ENCODE results near the gene NAB1.
"Not testable (repeated sequence)": the region's sequence is repeated elsewhere in the genome, so short reads cannot be mapped to it uniquely, and the experiment has no call there.

Gene NAB1

GRCh38 chr2:190649035-190649797, at the start of gene NAB1:
NAB1 (plus strand) TSS chr2:190649083; CDS start chr2:190659177, 10,094 bp downstream.
- in situ Hi-C loops (cut with HindIII; ENCODE audit: low sequenced_read_pairs) = no loop called here

DNA sequence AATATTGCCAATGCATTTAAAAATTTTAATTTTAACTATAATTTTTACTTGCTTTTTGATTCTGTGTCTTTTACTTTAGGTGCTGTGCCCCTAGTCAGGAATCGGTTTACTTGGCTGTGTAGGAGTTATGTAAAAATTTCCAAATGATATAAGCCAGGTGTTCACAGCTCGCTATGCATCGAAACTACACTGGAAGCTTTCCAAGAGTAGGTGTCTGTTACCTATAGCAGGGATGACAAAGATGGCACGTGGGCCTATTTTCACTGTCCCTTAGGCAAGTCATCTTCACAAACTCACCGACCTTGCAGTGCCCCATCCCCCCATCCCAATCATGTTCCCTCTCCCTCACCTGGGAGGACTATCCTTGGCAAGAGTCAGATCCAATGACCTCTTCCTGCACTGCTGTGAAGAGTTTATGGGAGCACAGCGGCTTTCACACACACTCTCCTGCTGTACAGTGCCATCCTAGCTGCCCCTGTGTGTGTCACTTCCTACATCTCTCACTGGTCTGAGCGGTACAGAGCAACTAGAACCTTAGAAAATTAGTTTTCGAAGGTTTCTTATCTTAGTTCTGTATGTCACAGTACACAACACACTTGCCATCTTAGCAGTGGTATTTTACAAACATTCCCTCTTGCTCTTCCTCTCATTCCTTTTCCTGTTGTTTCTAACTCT, 49.2 kb upstream of the NAB1 start:
- in situ Hi-C loops (cut with HindIII; ENCODE audit: low sequenced_read_pairs) = no loop called here

DNA sequence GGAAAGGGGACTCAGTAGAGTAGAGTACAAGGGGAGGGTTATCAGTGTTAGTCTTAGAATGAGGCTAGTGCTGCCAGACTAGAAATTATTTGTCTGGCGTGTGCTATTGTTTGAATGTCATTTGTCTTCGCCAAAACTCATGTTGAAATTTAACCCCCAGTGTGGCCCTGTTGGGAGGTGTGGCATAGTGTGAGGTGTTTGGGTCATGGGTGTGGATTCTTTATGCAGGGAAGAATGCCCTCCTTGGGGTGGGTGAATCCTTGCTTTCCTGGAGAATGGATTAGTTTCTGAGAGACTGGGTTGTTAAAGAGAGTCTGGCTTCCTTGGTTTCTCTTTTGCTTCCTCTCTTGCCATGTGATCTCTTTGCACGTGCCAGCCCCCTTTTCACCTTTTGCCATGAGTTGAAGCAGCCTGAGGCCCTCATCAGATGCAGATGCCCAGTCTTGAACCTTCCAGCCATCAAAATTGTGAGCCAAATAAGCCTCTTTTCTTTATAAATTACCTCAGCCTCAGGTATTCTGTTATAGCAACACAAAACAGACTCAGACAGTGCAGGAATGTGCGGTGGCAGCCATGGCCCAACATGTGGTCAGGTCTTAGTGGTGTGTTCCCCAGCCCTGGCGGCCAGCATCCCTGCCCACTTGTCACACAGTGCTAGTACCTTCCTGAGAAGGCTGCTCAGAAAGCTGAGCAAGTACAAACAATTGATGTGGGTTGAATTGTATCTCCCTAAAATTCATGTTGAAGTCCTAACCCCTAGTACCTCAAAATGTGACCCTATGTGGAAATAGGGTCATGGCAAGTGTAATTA, 48.4 kb upstream of the NAB1 start:
- in situ Hi-C loops (cut with HindIII; ENCODE audit: low sequenced_read_pairs) = no loop called here

- in situ Hi-C loops (cut with HindIII; ENCODE audit: low sequenced_read_pairs) = no loop called here
Measured at GRCh38 chr2:190603374-190603773, 45.5 kb upstream of the NAB1 start.

DNA sequence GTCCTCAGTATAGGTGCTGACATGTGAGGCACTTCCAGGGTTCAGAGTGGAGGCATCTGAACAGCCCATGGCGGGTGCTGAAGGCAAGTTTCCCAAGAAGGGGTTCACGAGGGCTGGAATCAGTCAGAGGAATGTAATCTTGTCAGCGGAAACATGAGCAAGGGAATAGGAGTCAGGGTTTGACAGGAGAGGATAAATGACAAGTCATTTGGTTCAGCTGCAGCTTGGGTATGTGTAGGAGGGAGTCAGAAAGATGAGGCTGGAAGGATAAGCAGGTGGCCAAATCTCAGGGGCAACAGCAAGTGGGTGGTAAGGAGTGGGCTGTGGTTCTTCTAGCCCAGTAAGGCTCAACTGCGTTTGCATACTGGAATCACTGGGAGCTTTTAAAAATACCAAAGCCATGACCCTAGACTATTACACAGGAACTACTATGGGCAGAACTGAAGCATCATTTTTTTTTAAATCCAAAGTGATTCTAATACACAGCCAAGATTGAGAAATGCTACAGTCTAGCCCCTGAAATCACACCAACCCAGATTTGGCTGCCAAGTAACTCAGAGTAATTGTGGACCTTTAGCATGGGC, 41.8 kb upstream of the NAB1 start:
- in situ Hi-C loops (cut with HindIII; ENCODE audit: low sequenced_read_pairs) = no loop called here

DNA sequence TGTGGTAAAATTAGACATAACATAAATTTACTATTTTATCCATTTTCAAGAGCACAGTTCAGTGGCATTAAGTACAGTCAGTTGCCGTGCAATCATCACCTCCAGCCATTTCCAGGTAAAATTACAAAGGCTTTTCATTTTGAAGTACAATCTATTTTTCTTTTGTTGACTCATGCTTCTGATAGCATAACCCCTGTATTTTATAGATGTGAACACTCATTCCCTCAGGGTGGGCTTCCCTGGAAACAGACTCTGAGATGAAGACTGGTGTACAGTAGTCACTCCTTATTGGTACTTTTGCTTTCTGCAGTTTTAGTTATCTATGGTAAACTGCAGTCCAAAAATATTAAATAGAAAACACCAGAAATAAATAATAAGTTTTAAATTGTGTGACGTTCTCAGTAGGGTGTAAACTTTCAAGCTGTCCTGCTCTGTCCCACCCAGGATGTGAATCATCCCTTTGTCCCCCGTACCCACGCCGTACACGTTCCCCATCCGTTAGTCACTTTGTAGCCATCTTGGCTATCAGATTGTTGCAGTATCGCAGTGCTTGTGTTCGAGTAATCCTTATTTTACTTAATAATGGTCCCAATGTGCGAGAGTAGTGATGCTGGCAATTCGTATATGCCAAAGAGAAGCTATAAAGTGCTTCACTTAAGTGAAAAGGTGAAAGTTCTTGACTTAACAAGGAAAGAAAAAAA, 41.1 kb upstream of the NAB1 start:
- in situ Hi-C loops (cut with HindIII; ENCODE audit: low sequenced_read_pairs) = no loop called here

GRCh38 chr2:190608863-190609262, 40.0 kb upstream of the NAB1 start:
- in situ Hi-C loops (cut with HindIII; ENCODE audit: low sequenced_read_pairs) = not testable (repeated sequence)

DNA sequence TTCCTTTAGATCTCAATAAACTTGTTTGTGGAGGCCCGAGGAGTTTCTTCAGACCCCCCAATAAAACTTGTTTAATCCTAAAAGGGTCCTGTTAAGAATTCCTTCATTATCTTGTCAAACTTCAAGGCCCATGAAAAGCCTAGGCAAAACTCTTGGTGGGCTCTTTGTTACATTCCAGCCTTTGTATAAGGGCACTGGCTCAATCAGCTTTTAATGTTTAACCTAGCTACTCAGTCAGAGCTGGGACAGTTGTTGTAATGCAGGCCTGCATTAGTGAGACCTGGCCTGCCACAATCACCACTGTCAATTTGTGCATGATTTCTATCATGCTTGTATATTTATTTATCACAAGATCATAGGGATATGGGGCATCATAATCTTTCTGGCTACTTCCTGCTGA, 39.5 kb upstream of the NAB1 start:
- in situ Hi-C loops (cut with HindIII; ENCODE audit: low sequenced_read_pairs) = not testable (repeated sequence)

DNA sequence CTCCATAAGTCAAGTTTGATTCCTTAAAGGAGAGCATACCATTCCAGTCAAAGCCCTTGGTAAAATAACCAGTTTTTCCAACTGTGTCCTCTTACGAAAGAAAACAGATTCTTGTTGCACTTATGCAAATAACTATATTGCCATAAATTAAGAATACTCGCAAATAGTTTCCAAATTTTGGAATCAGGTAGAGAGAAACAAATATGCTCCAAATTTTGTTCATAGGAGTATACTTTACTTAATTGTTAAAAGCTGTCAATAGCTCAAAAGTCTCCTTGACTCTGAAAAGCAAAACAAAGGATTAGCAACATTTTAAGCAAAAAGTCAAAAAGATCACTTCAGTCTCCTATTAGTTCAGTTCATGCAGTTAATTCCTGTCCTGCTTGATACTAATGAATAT, 38.4 kb upstream of the NAB1 start:
- in situ Hi-C loops (cut with HindIII; ENCODE audit: low sequenced_read_pairs) = not testable (repeated sequence)

DNA sequence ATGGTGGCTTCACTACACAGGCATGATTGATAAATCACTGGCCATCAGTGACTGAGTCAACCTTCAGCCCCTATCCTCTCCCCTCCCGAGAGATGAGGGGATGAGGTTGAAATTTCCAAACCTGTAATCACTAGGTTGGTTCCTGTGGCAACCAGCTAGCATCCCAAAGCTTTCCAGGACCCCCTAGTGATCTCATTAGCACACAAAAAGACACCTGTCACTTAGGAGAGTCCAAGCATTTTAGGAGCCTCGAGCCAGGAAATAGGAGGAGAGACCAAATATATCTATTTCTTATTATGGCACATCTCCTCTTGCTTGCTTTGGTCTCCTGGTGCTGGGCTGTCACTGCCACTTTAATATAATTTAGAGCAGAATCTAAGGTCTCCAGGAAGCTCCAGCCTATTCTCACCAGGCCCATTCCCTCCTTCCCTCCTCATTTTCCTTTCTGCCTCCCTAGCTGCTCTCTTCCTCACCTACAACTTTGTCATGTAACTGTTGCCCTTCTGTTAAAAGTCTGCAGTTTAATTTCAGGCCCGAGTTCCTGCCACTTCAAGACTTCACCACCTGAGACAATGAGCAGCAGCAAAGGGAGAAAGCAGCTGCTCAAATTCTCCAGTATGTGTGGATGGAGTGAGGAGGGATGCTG, 33.2 kb upstream of the NAB1 start:
- in situ Hi-C loops (cut with HindIII; ENCODE audit: low sequenced_read_pairs) = no loop called here

DNA sequence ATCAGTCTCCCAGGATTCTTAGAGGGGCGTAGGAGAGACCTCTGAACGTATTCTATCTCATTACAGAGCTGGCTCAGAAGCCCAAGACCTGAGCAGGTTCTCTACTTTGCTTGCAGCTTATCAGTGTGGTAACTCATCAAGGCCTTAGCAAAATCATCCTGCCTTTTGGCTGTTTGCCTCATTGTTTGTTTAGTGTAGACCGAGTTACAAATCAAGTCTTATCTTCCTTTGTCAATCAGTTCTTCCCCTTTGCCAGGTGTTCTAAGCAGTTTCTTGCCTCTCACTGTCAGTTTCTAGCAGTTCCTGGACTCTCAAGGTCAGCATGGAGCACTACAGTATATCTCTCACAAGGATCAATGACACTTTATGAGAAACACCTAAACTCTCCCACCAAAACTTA, 30.9 kb upstream of the NAB1 start:
- in situ Hi-C loops (cut with HindIII; ENCODE audit: low sequenced_read_pairs) = no loop called here

- in situ Hi-C loops (cut with HindIII; ENCODE audit: low sequenced_read_pairs) = no loop called here
Measured at GRCh38 chr2:190625691-190626090, 23.2 kb upstream of the NAB1 start.

GRCh38 chr2:190626641-190627210, 22.2 kb upstream of the NAB1 start:
- in situ Hi-C loops (cut with HindIII; ENCODE audit: low sequenced_read_pairs) = no loop called here

DNA sequence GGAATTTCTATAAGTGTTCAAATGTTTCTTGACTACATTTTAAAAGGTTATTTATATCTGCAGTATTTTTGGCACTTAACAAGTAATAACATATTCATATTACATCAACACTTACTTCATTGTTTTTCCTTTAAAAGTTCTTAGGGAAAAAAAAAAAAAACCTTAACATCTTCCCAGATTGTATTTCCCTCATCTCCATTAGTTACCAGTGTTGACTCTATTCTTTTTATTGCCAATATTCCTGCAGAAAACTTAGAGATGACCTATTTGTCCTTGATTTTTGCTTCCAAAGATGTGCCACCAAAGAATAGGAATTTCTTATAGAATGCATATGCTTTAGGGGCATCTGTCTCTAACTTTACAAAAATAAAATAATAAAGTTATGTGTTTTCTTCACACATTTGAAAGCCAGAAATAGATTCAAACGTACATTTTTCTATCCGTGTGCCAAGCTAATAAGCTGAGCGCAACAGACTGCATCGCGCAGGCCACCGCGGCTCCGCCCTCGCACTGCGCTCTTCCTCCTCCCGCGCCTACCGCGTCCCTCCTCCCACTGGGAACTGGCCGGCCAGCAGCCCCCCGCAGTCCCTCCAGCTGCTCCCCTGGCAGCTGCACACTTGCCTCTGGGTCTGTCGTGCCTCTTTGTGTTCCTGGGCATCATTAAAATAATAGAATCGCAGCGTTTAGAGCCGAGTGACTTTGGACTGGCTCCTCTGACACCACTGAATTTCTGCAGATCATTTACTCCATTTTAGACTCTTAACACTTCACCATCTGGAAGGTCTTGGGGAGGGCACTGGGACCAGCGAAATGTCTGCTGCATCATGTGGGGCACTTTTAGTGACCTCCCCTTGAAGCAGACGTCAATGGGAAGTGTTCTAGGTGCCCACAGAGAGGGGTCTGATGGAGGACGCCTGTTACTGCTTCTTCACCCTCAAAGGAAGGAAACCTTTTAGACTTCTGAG, 21.2 kb upstream of the NAB1 start:
- in situ Hi-C loops (cut with HindIII; ENCODE audit: low sequenced_read_pairs) = no loop called here

DNA sequence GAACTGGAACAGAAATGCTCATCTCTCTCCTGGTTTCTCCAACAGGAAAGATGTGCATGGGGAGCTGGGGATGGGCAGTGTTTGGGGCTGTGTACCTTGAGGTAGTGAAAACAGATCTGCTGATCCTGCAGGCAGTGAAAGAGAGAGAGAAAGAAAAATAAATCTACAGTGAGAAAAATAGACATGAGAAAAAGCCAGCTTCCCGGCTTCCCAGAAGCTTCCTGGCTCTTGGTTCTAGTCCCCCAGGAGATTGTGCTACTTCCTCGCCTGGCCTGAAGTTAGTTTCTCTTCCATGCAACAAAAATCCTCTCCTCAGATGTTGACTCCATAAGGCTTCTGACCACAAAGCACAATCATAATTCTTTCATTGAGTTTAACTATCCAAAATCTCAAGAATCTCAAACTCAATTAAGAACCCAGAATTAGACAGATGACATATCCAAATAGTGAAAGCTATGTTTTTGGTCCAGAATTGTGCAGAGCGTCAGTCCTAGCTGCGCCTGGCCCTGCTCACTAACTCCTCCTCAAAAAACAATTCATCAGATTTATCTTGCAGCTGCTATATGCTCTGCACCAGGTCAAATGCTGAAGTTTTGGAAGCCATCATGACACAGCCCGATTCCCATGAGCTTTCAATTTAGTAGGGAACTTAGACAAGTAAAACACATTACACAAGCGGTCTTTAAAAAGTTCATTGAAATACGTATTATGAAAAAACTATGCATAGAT, 20.1 kb upstream of the NAB1 start:
- in situ Hi-C loops (cut with HindIII; ENCODE audit: low sequenced_read_pairs) = no loop called here

DNA sequence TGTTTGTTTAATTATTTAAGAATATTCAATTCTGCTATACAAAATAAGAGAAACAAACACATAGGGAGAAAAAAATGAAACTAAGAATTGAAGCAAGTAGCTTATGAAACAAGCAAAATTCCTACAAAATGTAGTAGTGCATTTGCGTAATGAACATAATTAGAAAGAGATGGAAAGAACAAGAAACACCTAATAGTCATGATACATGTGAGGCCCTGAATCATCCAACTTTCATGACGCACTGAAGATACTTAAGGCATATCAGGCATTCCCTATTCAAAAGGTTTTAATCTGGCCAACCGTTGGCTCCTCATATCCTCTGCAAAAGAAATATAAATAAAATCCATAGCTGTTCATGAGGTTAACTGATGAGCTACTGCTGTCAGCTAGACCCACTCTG, 14.5 kb upstream of the NAB1 start:
- in situ Hi-C loops (cut with HindIII; ENCODE audit: low sequenced_read_pairs) = no loop called here

- in situ Hi-C loops (cut with HindIII; ENCODE audit: low sequenced_read_pairs) = no loop called here
Measured at GRCh38 chr2:190635781-190636180, 13.1 kb upstream of the NAB1 start.

GRCh38 chr2:190636361-190636760, 12.5 kb upstream of the NAB1 start:
- in situ Hi-C loops (cut with HindIII; ENCODE audit: low sequenced_read_pairs) = no loop called here
